HEK293 (cell line): ENCODE data around the gene TMEM259.

ENCODE experiments used
- CTCF ChIA-PET: fragments of 350-600 bp; formaldehyde crosslinking; extraction: SDS; loops from one replicate; lab custom pipeline; 2021; ENCODE audit warnings: antibody characterized with exemption; lab: Yijun Ruan, JAX
- POLR2A ChIA-PET: fragments of 300-600 bp; formaldehyde crosslinking; extraction: SDS; loops from one replicate; lab custom pipeline; 2020; ENCODE audit warnings: antibody characterized with exemption, inconsistent platforms; lab: Yijun Ruan, JAX
- H3K27ac ChIP-seq: fragments of 200-500 bp; sonication (Bioruptor generic); 2 replicates; pipeline ENCODE4 v1.5.1; 2014; ENCODE audit warnings: low read depth, low read length, control low read depth, inconsistent platforms; ENCODE audit errors: extremely low read depth
- H3K36me3 ChIP-seq, 2 experiments: fragments of 200-500 bp in 1 of 2; sonication (Bioruptor generic) in 1 of 2; 1 replicate in 1 of 2; 2 replicates in 1 of 2; pipeline ENCODE4 v1.5.1; 2014 to 2017; ENCODE audit warnings: inconsistent platforms in 2 of 2, low read length in 2 of 2; ENCODE audit not compliant: control insufficient read depth in 2 of 2, insufficient read depth in 1 of 2
- H3K4me1 ChIP-seq: fragments of 200-500 bp; sonication (Bioruptor generic); 2 replicates; pipeline ENCODE4 v1.5.1; 2014; ENCODE audit warnings: mild to moderate bottlenecking, low read length, inconsistent platforms; ENCODE audit not compliant: control insufficient read depth, insufficient read depth
- H3K4me3 ChIP-seq: 2 replicates; pipeline ENCODE4 v1.5.1; 2011; ENCODE audit warnings: low read depth, mild to moderate bottlenecking, control low read depth, low read length, moderate library complexity
- H3K9me3 ChIP-seq: fragments of 200-500 bp; sonication (Bioruptor generic); 2 replicates; pipeline ENCODE4 v1.5.1; 2014; ENCODE audit warnings: low read depth, low read length, inconsistent platforms; ENCODE audit not compliant: control insufficient read depth, insufficient read depth
- EGR2 ChIP-seq: fragments of 450-650 bp; formaldehyde crosslinking; IDR thresholded peaks from 2 replicates; pipeline ENCODE4 v1.5.1; 2016; ENCODE audit warnings: low read depth, missing biosample characterization, missing genetic modification characterization
- HOXC10 ChIP-seq: sonication (generic); formaldehyde crosslinking; IDR thresholded peaks from 2 replicates; pipeline ENCODE4 v1.8.1; 2023; ENCODE audit warnings: mild to moderate bottlenecking, missing genetic modification reagents
- SCRT2 ChIP-seq: fragments of 450-650 bp; formaldehyde crosslinking; IDR thresholded peaks from 2 replicates; pipeline ENCODE4 v1.5.1; 2016; ENCODE audit warnings: missing biosample characterization, missing genetic modification characterization
- ZFP37 ChIP-seq: fragments of 450-650 bp; formaldehyde crosslinking; IDR thresholded peaks from 2 replicates; pipeline ENCODE4 v1.5.1; 2016; ENCODE audit warnings: missing biosample characterization, missing genetic modification characterization
- ZFP69B ChIP-seq: fragments of 450-650 bp; formaldehyde crosslinking; IDR thresholded peaks from 2 replicates; pipeline ENCODE4 v1.5.1; 2016; ENCODE audit warnings: missing biosample characterization, missing genetic modification characterization
- ZIC2 ChIP-seq: fragments of 450-650 bp; formaldehyde crosslinking; IDR thresholded peaks from 2 replicates; pipeline ENCODE4 v1.5.1; 2016; ENCODE audit warnings: missing biosample characterization, missing genetic modification characterization
- ZNF121 ChIP-seq: fragments of 450-650 bp; formaldehyde crosslinking; IDR thresholded peaks from 2 replicates; pipeline ENCODE4 v1.5.1; 2016; ENCODE audit warnings: missing biosample characterization, missing genetic modification characterization
- ZNF138 ChIP-seq: fragments of 450-650 bp; formaldehyde crosslinking; IDR thresholded peaks from 2 replicates; pipeline ENCODE4 v1.5.1; 2016; ENCODE audit warnings: missing biosample characterization, missing genetic modification characterization, borderline replicate concordance
- ZNF211 ChIP-seq: fragments of 450-650 bp; formaldehyde crosslinking; IDR thresholded peaks from 2 replicates; pipeline ENCODE4 v1.5.1; 2016; ENCODE audit warnings: low read depth, missing biosample characterization, missing genetic modification characterization
- ZNF341 ChIP-seq: fragments of 450-650 bp; formaldehyde crosslinking; IDR thresholded peaks from 2 replicates; pipeline ENCODE4; 2016; ENCODE audit warnings: low read depth, missing biosample characterization, missing genetic modification characterization
- ZNF416 ChIP-seq: fragments of 450-650 bp; formaldehyde crosslinking; IDR thresholded peaks from 2 replicates; pipeline ENCODE4 v1.5.1; 2016; ENCODE audit warnings: missing biosample characterization, missing genetic modification characterization
- ZNF48 ChIP-seq: fragments of 450-650 bp; formaldehyde crosslinking; IDR thresholded peaks from 2 replicates; pipeline ENCODE4 v1.5.1; 2016; ENCODE audit warnings: missing biosample characterization, missing genetic modification characterization
- ZNF585B ChIP-seq: fragments of 450-650 bp; formaldehyde crosslinking; IDR thresholded peaks from 2 replicates; pipeline ENCODE4 v1.5.1; 2016; ENCODE audit warnings: missing biosample characterization, missing genetic modification characterization
- ZNF621 ChIP-seq: fragments of 450-650 bp; formaldehyde crosslinking; IDR thresholded peaks from 2 replicates; pipeline ENCODE4 v1.5.1; 2017; ENCODE audit warnings: missing biosample characterization, missing genetic modification characterization
- ZNF76 ChIP-seq: fragments of 450-650 bp; formaldehyde crosslinking; IDR thresholded peaks from 2 replicates; pipeline ENCODE4; 2016; ENCODE audit warnings: low read depth, missing biosample characterization, missing genetic modification characterization, borderline replicate concordance
- ZNF791 ChIP-seq: fragments of 450-650 bp; formaldehyde crosslinking; IDR thresholded peaks from 2 replicates; pipeline ENCODE4 v1.5.1; 2016; ENCODE audit warnings: missing biosample characterization, missing genetic modification characterization
- ZSCAN23 ChIP-seq: fragments of 450-650 bp; formaldehyde crosslinking; IDR thresholded peaks from 2 replicates; pipeline ENCODE4 v1.5.1; 2016; ENCODE audit warnings: missing biosample characterization, missing genetic modification characterization
- ZSCAN30 ChIP-seq: fragments of 450-650 bp; IDR thresholded peaks from 2 replicates; pipeline ENCODE4 v1.5.1; 2018; ENCODE audit warnings: missing biosample characterization, mild to moderate bottlenecking, missing genetic modification characterization, moderate library complexity
- TF ChIP-seq, protein P1 (sequence below): fragments of 450-650 bp; formaldehyde crosslinking; IDR thresholded peaks from 2 replicates; pipeline ENCODE4 v1.5.0; 2017; ENCODE audit warnings: missing biosample characterization, missing genetic modification characterization, borderline replicate concordance
- TF ChIP-seq, protein P2 (sequence below): fragments of 450-650 bp; formaldehyde crosslinking; IDR thresholded peaks from 2 replicates; pipeline ENCODE4 v1.5.1; 2016; ENCODE audit warnings: missing biosample characterization, missing genetic modification characterization
- TF ChIP-seq, protein P3 (sequence below): fragments of 450-650 bp; formaldehyde crosslinking; IDR thresholded peaks from 2 replicates; pipeline ENCODE4 v1.5.1; 2016; ENCODE audit warnings: missing biosample characterization, missing genetic modification characterization
- TF ChIP-seq, protein P4 (sequence below): fragments of 450-650 bp; formaldehyde crosslinking; IDR thresholded peaks from 2 replicates; pipeline ENCODE4 v1.5.1; 2016; ENCODE audit warnings: missing biosample characterization, missing genetic modification characterization
- TF ChIP-seq, protein P5 (sequence below): fragments of 450-650 bp; formaldehyde crosslinking; conservative IDR thresholded peaks from 2 replicates; pipeline ENCODE4 v1.5.1; 2016; ENCODE audit warnings: low read depth, missing biosample characterization, missing genetic modification characterization
- TF ChIP-seq, protein P6 (sequence below): fragments of 450-650 bp; formaldehyde crosslinking; IDR thresholded peaks from 2 replicates; pipeline ENCODE4 v1.5.1; 2016; ENCODE audit warnings: missing biosample characterization, missing genetic modification characterization

Gene TMEM259

DNA sequence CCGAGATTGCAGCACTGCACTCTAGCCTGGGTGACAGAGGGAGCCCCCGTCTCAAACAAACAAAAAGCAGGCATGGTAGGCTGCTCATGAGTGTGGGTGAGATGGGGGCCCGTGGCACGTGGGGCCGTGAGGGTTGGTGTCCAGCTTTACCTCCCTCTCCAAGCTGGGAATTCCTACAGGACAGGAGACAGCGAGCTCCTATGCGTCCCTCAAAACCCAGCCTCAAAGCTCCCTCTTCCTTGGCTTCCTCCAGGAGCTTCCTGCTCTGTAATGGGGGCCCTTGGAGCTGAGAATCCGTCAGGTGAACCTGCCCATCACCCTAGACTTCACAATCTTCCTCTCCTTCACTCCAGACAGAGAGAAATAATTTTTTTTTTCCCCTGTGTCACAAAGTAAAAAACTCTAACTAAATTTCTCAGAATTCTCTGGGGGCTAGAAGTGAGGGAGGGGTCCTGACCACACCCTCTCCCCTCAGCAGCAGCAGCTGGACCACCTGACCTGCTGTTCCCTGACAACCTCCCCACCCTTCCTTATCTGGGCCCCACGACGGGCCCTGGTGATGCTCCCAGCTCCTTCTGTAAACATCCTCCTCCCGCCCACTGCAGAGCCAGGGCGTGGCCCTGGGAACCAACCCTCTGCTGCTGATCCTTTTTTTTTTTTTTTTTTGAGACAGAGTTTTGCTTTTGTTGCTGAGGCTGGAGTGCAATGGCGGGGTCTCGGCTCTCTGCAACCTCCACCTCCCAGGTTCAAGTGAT, 58.9 kb downstream of the TMEM259 start:
- CTCF ChIA-PET = interaction anchor here (0.7 to 2.1 kb wide), 6 partner anchors 9 to 99 kb away, joined by 3 to 19 read pairs (median 4); no protein-coding TSS in a partner anchor
- no peak overlapping the region for H3K4me3 ChIP-seq
- no peak overlapping the region for H3K27ac ChIP-seq
- peaks cover 0 to 47% of the 10 kb centered on the region in 2 experiments; a peak in 2 of 3 replicates for H3K36me3 ChIP-seq
- POLR2A ChIA-PET = interaction anchor here (0.6 to 1.1 kb wide), 4 partner anchors 16 to 307 kb away, joined by 3 to 10 read pairs (median 4); partner anchors contain the start of gene CIRBP
- H3K4me1 ChIP-seq = no peaks in the 10 kb centered on the region
- H3K9me3 ChIP-seq = no peaks in the 10 kb centered on the region
- no peak for TF ChIP-seq ZNF76 (tag by site-specific recombination)
- no peak for TF ChIP-seq ZNF211
- TF ChIP-seq HOXC10 (CRISPR knock-in tag) = no peak
- peak; percentile 85 for TF ChIP-seq ZFP69B (tag by site-specific recombination)
- TF ChIP-seq ZNF138 (tag by site-specific recombination) = no peak
- TF ChIP-seq, protein P1, sequence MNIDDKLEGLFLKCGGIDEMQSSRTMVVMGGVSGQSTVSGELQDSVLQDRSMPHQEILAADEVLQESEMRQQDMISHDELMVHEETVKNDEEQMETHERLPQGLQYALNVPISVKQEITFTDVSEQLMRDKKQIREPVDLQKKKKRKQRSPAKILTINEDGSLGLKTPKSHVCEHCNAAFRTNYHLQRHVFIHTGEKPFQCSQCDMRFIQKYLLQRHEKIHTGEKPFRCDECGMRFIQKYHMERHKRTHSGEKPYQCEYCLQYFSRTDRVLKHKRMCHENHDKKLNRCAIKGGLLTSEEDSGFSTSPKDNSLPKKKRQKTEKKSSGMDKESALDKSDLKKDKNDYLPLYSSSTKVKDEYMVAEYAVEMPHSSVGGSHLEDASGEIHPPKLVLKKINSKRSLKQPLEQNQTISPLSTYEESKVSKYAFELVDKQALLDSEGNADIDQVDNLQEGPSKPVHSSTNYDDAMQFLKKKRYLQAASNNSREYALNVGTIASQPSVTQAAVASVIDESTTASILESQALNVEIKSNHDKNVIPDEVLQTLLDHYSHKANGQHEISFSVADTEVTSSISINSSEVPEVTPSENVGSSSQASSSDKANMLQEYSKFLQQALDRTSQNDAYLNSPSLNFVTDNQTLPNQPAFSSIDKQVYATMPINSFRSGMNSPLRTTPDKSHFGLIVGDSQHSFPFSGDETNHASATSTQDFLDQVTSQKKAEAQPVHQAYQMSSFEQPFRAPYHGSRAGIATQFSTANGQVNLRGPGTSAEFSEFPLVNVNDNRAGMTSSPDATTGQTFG (tag by site-specific recombination) = no peak
- no peak for TF ChIP-seq ZIC2
- peak; percentile 80 for TF ChIP-seq EGR2 (tag by site-specific recombination)
- TF ChIP-seq ZNF621 = no peak
- TF ChIP-seq, protein P2, sequence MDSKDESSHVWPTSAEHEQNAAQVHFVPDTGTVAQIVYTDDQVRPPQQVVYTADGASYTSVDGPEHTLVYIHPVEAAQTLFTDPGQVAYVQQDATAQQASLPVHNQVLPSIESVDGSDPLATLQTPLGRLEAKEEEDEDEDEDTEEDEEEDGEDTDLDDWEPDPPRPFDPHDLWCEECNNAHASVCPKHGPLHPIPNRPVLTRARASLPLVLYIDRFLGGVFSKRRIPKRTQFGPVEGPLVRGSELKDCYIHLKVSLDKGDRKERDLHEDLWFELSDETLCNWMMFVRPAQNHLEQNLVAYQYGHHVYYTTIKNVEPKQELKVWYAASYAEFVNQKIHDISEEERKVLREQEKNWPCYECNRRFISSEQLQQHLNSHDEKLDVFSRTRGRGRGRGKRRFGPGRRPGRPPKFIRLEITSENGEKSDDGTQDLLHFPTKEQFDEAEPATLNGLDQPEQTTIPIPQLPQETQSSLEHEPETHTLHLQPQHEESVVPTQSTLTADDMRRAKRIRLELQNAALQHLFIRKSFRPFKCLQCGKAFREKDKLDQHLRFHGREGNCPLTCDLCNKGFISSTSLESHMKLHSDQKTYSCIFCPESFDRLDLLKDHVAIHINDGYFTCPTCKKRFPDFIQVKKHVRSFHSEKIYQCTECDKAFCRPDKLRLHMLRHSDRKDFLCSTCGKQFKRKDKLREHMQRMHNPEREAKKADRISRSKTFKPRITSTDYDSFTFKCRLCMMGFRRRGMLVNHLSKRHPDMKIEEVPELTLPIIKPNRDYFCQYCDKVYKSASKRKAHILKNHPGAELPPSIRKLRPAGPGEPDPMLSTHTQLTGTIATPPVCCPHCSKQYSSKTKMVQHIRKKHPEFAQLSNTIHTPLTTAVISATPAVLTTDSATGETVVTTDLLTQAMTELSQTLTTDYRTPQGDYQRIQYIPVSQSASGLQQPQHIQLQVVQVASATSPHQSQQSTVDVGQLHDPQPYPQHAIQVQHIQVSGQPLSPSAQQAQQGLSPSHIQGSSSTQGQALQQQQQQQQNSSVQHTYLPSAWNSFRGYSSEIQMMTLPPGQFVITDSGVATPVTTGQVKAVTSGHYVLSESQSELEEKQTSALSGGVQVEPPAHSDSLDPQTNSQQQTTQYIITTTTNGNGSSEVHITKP = 0 out of 2 replicates have a peak, but pooled peaks have one; percentile 9
- no peak for TF ChIP-seq ZNF121 (tag by site-specific recombination)
- TF ChIP-seq, protein P3, sequence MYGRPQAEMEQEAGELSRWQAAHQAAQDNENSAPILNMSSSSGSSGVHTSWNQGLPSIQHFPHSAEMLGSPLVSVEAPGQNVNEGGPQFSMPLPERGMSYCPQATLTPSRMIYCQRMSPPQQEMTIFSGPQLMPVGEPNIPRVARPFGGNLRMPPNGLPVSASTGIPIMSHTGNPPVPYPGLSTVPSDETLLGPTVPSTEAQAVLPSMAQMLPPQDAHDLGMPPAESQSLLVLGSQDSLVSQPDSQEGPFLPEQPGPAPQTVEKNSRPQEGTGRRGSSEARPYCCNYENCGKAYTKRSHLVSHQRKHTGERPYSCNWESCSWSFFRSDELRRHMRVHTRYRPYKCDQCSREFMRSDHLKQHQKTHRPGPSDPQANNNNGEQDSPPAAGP (tag by site-specific recombination) = peak; percentile 79; the same call in 1 of the 2 replicates
- no peak for TF ChIP-seq ZSCAN23 (tag by site-specific recombination)
- TF ChIP-seq ZNF791 (tag by site-specific recombination) = no peak
- TF ChIP-seq SCRT2 (tag by site-specific recombination) = no peak
- TF ChIP-seq ZNF48 = no peak
- TF ChIP-seq ZNF585B (tag by site-specific recombination) = no peak
- TF ChIP-seq, protein P4, sequence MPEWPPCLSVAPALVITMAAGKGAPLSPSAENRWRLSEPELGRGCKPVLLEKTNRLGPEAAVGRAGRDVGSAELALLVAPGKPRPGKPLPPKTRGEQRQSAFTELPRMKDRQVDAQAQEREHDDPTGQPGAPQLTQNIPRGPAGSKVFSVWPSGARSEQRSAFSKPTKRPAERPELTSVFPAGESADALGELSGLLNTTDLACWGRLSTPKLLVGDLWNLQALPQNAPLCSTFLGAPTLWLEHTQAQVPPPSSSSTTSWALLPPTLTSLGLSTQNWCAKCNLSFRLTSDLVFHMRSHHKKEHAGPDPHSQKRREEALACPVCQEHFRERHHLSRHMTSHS = no peak
- TF ChIP-seq, protein P5, sequence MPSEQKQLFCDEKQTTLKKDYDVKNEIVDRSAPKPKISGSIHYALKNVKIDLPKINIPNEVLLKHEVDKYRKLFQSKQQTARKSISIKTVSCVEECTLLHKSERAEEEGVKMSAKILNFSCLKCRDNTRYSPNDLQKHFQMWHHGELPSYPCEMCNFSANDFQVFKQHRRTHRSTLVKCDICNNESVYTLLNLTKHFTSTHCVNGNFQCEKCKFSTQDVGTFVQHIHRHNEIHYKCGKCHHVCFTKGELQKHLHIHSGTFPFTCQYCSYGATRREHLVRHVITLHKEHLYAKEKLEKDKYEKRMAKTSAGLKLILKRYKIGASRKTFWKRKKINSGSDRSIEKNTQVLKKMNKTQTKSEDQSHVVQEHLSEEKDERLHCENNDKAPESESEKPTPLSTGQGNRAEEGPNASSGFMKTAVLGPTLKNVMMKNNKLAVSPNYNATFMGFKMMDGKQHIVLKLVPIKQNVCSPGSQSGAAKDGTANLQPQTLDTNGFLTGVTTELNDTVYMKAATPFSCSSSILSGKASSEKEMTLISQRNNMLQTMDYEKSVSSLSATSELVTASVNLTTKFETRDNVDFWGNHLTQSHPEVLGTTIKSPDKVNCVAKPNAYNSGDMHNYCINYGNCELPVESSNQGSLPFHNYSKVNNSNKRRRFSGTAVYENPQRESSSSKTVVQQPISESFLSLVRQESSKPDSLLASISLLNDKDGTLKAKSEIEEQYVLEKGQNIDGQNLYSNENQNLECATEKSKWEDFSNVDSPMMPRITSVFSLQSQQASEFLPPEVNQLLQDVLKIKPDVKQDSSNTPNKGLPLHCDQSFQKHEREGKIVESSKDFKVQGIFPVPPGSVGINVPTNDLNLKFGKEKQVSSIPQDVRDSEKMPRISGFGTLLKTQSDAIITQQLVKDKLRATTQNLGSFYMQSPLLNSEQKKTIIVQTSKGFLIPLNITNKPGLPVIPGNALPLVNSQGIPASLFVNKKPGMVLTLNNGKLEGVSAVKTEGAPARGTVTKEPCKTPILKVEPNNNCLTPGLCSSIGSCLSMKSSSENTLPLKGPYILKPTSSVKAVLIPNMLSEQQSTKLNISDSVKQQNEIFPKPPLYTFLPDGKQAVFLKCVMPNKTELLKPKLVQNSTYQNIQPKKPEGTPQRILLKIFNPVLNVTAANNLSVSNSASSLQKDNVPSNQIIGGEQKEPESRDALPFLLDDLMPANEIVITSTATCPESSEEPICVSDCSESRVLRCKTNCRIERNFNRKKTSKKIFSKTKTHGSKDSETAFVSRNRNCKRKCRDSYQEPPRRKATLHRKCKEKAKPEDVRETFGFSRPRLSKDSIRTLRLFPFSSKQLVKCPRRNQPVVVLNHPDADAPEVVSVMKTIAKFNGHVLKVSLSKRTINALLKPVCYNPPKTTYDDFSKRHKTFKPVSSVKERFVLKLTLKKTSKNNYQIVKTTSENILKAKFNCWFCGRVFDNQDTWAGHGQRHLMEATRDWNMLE (tag by site-specific recombination) = no peak
- TF ChIP-seq ZFP37 (tag by site-specific recombination) = no peak
- TF ChIP-seq, protein P6, sequence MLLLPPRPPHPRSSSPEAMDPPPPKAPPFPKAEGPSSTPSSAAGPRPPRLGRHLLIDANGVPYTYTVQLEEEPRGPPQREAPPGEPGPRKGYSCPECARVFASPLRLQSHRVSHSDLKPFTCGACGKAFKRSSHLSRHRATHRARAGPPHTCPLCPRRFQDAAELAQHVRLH (tag by site-specific recombination) = no peak
- peak; percentile 86 for TF ChIP-seq ZNF341 (tag by site-specific recombination)
- TF ChIP-seq ZNF416 (tag by site-specific recombination) = no peak
- TF ChIP-seq ZSCAN30 = no peak
